Measurements from ENCODE around the gene MFSD6. TPM values are rescaled to one million over a fixed set of nuclear protein-coding genes. Genes with fewer than 3 reads are reported as not detected.

The MFSD6 gene
- total RNA-seq, 1 donor = 77.1 TPM

GRCh38 chr2:190545555-190546385 is 137.6 kb downstream of the MFSD6 start:
- Histone ChIP-seq H3K4me3 (ENCODE audit: low read length) (no peak overlapping the region), H3K4me1 (ENCODE audit: insufficient read depth, low read length) (no peaks in the 10 kb centered on the region), H3K27me3 (ENCODE audit: insufficient read depth, low read length) (no peaks in the 10 kb centered on the region), H3K9me3 (ENCODE audit: low read depth, low read length) (peaks cover 17% of the 10 kb centered on the region)

GRCh38 chr2:190546734-190547133 is 138.6 kb downstream of the MFSD6 start:
- H3K4me3 ChIP-seq (ENCODE audit: low read length) = no peak overlapping the region
- peaks cover 10% of the 10 kb centered on the region for H3K9me3 ChIP-seq (ENCODE audit: low read depth, low read length)
- H3K4me1 ChIP-seq (ENCODE audit: insufficient read depth, low read length) = peaks cover 2% of the 10 kb centered on the region
- no peaks in the 10 kb centered on the region for H3K27me3 ChIP-seq (ENCODE audit: insufficient read depth, low read length)

GRCh38 chr2:190547886-190548285 is 139.7 kb downstream of the MFSD6 start:
- Histone ChIP-seq H3K9me3 (ENCODE audit: low read depth, low read length) (no peaks in the 10 kb centered on the region), H3K4me3 (ENCODE audit: low read length) (no peak overlapping the region), H3K4me1 (ENCODE audit: insufficient read depth, low read length) (peaks cover 10% of the 10 kb centered on the region), H3K27me3 (ENCODE audit: insufficient read depth, low read length) (no peaks in the 10 kb centered on the region)

- Histone ChIP-seq H3K27me3 (ENCODE audit: insufficient read depth, low read length) (no peaks in the 10 kb centered on the region), H3K4me1 (ENCODE audit: insufficient read depth, low read length) (peaks cover 10% of the 10 kb centered on the region), H3K4me3 (ENCODE audit: low read length) (no peak overlapping the region), H3K9me3 (ENCODE audit: low read depth, low read length) (no peaks in the 10 kb centered on the region)
Measured at GRCh38 chr2:190550137-190550536, 142.0 kb downstream of the MFSD6 start.

Other genes starting within 250 kb of the MFSD6 start
- 2.0 TPM for gene HIBCH, start 88.5 kb upstream of the MFSD6 start, total RNA-seq
- gene INPP1, start 64.8 kb upstream of the MFSD6 start, total RNA-seq = 2.2 TPM
- 6.8 TPM for gene NEMP2, start 126.4 kb downstream of the MFSD6 start, total RNA-seq
- 36.0 TPM for gene NAB1, start 240.7 kb downstream of the MFSD6 start, total RNA-seq

Data from mononuclear cell (primary cell).